Stimulated activated CD8-positive, alpha-beta memory T cell treated with anti-CD3 and anti-CD28 coated beads, Interleukin-12 subunit alpha, Interleukin-12 subunit beta, amount 100 ng/mL, for 4 hours (primary cell): ENCODE results near the gene CEP128.

Experiments
- DNase-seq: peaks from one replicate; pipeline ENCODE4 v3.0.0-alpha.2; 2020; ENCODE audit warnings: low read depth

Gene CEP128

DNA sequence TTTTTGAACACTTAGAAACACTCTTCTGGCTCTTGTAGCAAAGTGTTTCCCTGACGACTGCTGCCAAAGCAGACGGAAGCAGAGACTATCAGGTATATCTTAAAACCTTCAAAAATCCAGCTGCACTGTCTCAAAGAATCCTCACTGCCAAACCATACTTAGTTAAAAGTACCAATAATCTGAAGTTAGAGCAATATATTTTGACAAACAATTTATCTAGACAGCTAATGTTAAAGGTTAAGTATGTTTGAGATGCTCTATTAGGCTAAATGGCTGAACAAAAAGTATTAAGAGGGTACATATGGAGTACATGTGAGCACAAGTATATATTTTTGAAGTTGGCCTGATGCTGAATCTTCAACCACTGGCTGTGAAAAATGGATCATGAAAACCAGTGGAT is 398.3 kb downstream of the CEP128 start:
- DNase-seq: no peak

GRCh38 chr14:80538633-80539375 is 402.7 kb downstream of the CEP128 start:
- DNase-seq: no peak

GRCh38 chr14:80537626-80538025 is 403.9 kb downstream of the CEP128 start:
- no peak for DNase-seq

- DNase-seq: no peak
Observed at GRCh38 chr14:80536456-80536855, 405.1 kb downstream of the CEP128 start.

- no peak for DNase-seq
Observed at GRCh38 chr14:80535171-80535570, 406.4 kb downstream of the CEP128 start.

GRCh38 chr14:80523518-80524117 is 417.9 kb downstream of the CEP128 start:
- DNase-seq: no peak

DNA sequence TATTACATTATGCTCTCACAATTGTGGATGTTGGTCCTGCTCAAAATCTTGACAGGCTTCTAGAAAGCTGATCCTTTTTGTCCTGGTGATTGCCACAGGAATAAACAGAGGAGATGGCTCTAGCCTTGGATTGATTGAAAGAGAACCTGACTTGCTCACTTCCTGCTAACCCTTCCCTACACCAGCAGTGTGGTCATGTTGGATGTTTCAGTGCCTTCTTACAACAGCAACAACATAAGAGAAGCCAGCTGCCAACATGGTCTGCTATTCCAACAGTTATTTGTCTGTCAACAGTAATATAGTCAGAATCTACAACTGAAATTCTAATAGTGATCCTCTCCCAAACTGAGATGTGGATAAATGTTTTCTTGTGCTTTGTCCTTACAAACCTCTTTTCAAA is 418.6 kb downstream of the CEP128 start:
- no peak for DNase-seq

DNA sequence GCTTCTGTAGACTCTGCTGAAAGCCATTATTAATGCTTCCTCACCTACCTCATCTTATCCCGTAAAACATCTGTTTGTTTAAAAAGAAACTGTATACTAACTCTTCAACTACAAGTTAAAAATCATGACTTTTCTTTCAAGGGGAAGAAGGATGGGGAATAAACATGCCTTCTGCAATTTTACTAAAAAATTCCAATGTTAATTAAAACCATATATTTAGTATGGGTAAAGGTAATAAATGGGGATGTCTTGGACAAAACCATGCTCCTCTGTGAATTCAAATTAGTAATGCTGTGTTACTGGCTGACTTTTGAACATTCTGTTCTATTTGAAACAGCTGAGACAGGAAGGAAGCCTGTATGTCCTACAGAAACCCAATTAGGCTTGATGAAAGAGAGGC is 419.1 kb downstream of the CEP128 start:
- no peak for DNase-seq

DNA sequence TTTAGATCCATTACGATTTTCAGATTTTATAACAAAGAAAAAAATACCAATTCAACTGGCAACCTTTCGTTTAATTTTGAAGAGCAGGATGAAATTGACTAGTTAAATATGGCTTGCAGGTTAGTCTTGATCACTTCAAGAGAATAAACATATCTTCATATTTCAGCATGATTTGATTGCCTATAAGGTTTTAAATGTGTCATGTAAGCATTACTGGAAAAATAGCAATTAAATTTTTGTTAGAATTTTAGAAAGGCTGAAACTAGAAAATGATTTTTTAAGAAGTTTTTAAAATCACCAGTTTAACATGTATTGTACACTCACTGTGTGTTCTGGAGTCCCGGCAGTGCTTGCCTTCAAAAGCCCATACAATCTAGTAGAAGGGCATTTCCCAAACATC is 420.1 kb downstream of the CEP128 start:
- no peak for DNase-seq

DNA sequence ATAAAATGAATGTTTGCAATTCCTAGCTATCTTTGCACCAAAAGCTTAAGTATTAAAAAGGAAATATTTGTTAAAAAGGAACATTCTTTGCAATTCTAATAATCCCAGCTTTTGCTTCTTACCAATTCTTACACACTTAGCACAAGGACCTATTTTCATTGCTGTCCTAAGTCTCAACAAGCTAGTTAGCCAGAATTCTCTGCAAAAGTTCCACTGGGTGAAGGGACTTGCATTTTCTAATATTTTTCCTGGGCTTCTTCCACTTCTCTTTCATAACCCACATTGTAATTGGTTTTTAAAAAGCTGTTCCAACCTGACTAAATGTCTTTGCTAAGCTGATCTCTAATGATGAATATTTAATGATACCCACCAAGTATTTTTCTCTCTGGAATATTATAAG is 422.5 kb downstream of the CEP128 start:
- DNase-seq: no peak

- no peak for DNase-seq
Observed at GRCh38 chr14:80518173-80518572, 423.4 kb downstream of the CEP128 start.

DNA sequence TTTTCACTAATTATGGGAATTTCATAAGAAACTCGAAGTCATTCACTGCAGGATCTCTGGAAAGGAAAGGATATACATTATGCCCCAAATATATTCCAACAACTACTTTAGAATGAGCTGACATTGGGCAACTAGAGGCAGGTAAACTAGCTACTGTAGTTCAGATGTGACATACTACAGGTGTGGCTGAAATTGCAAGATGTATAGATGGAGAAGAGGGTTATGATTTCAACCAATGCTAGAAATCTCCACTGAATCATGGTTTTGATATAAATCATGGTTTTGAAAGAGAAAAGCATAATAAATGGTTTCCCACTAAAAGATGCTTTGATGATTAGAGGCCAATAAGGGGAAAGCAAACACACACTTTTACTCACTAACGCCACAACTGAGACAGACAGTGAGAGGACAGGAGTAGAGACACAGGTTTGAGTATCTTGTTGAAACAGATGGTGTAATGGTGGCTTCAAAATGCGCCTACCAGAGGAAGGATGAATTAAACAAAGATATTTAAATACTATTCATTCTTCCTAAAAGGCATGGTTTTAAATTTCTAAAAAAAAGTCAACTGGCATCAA is 434.2 kb downstream of the CEP128 start:
- DNase-seq: no peak

DNA sequence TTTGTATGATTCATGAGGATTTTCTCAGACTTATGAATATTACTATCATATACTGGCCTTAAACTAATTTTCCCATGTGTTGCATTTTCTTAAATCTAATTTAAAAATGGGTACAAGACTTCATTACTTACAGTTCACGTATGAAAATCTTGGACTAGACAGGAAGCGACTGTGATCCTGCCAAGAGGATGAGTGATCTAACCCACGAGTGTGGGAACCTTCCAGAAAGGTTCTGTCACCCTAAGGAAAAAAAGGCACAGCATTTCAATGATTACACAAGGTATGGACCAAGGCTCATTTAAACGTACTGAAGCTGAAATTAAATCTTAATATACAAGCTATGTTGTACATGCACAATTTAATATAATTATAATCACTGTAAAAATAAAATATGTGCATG is 436.8 kb downstream of the CEP128 start:
- DNase-seq: no peak

GRCh38 chr14:80498533-80498932 is 443.0 kb downstream of the CEP128 start:
- no peak for DNase-seq

DNA sequence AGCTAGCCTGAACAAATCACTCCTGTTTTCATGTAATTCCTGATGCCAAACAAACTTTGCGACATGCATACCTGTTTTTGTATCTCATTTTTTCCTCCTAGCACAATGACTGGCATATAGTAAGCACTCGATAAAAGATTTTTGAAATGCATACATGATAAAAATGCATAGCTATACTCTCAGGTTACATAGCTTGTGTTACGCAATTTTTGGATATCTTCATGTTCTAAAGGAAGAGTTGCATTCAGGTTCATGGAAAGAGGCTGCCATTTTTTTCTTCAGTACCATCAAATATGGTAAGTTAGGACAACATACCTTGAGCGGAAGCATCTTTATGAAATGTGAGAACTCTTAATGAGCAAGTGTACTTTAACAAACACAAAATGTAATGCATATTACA is 445.4 kb downstream of the CEP128 start:
- no peak for DNase-seq

GRCh38 chr14:80494769-80495168 is 446.8 kb downstream of the CEP128 start:
- DNase-seq: no peak

DNA sequence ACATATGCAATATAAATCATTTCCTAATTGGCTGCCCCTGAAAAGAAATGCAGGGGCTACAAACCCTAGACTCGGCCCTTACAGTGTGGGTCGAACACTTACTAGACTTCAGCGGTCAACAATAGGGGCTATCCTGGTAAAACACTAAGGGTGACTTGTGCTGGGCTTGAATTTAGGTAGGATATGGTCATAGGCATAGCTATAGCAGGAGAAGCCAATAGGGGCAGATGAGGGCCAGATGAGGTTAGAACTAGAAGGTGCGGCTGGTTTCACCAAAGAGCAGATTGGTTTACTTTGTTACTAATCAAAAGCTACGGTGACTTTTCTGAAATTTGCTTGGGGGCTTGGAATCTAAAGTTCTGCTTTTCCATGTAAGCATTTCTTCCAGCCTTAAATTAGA is 447.9 kb downstream of the CEP128 start:
- no peak for DNase-seq

GRCh38 chr14:80491650-80492049 is 449.9 kb downstream of the CEP128 start:
- no peak for DNase-seq

GRCh38 chr14:80491131-80491530 is 450.4 kb downstream of the CEP128 start:
- DNase-seq: no peak

DNA sequence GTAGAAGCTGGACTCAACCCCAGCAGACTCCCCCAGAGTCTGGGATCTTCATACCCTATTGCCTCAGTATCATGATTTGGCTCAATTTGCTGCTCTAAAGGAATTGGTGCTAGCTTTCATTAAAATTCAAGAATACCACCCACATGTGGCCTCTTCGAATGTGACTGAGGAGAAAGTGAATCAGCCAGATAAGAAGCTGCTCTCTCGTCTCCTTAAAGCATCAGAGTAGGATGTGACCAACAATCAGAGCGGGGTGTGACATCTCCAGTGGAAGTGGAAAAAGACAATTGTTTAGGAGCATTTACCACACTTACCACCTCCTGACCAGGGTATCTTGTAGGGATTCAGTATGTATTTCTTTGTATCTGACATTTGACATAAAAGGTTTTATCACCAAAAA is 452.0 kb downstream of the CEP128 start:
- DNase-seq: no peak

- DNase-seq: no peak
Observed at GRCh38 chr14:80485764-80486163, 455.8 kb downstream of the CEP128 start.

GRCh38 chr14:80483331-80483730 is 458.2 kb downstream of the CEP128 start:
- DNase-seq: no peak

DNA sequence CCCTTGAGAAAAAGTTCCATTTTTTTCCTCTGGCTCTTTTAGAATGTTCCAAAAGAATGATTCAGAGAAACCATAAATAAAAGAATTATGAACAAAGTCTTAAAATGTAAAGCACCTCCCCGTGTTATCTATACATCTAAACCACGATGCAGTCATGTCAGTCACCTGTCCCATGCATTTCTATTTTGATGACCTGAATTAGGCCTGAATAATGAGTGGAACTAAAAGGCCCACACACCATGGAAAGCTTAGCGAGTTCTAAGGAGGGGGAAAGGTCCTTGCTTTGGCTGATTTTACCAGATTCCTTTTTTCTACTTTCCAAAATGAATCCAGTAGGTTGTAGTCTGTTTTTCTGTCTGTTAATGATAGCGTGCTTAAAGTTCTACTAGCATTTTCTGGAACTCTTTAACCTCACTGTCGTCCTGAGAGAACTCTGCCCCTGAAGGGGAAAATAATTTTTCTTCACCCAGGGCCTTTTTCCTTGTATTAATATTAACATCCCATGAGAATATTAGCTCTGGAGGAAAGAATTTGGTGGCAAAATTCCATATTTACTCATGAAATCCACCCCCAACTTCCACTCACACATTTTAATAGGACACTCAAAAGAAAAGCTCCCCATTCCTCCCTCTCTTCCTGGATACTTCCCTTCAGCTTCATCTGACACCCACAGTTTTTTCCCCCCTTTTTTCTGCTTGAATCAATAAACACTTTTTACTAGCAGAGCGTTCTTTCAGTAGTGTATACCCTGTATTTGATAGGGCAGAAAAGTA is 464.0 kb downstream of the CEP128 start:
- DNase-seq: no peak
